Choroid plexus epithelial cell (primary cell): ENCODE data around the gene MIS18A.
A peak's percentile ranks its signal among the peaks of the same experiment; 100 is the strongest.
"Not testable (repeated sequence)": the region's sequence is repeated elsewhere in the genome, so short reads cannot be mapped to it uniquely, and the experiment has no call there.

Experiments used
- DNase-seq: peaks from one replicate; pipeline ENCODE4 v3.0.0-alpha.2; 2010; ENCODE audit warnings: low read depth
- H3K4me3 ChIP-seq: 2 replicates; pipeline ENCODE4 v1.5.1; 2011; ENCODE audit warnings: low read depth, mild to moderate bottlenecking, control low read depth, low read length, moderate library complexity
- TF ChIP-seq, protein P1 (sequence below): conservative IDR thresholded peaks from 2 replicates; pipeline ENCODE4 v1.5.1; 2011; ENCODE audit warnings: low read depth, mild to moderate bottlenecking, control low read depth, inconsistent platforms, low read length, moderate library complexity

The MIS18A gene

DNA sequence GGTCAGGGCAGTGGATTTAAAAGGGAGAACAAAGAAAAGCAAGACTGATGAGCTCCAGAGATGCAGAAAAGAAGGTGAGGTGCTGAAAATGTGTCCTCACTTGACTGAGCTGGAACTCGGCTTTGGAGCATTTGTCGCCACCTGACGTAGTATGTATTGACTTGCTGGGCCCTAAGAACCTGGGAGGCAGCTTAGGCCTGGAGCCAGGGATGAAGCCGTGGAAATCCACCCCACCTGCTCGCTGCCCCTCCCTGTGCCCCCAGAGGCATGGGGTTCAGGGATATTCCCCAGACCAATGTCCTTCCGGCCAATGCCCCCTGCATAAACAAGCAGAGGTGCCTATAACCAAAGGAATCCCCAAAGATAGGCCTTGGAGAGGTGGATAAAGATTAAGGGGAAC lies 34.1 kb upstream of the MIS18A start:
- DNase-seq: no peak
- no peak overlapping the region for H3K4me3 ChIP-seq
- TF ChIP-seq, protein P1, sequence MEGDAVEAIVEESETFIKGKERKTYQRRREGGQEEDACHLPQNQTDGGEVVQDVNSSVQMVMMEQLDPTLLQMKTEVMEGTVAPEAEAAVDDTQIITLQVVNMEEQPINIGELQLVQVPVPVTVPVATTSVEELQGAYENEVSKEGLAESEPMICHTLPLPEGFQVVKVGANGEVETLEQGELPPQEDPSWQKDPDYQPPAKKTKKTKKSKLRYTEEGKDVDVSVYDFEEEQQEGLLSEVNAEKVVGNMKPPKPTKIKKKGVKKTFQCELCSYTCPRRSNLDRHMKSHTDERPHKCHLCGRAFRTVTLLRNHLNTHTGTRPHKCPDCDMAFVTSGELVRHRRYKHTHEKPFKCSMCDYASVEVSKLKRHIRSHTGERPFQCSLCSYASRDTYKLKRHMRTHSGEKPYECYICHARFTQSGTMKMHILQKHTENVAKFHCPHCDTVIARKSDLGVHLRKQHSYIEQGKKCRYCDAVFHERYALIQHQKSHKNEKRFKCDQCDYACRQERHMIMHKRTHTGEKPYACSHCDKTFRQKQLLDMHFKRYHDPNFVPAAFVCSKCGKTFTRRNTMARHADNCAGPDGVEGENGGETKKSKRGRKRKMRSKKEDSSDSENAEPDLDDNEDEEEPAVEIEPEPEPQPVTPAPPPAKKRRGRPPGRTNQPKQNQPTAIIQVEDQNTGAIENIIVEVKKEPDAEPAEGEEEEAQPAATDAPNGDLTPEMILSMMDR: no peak

DNA sequence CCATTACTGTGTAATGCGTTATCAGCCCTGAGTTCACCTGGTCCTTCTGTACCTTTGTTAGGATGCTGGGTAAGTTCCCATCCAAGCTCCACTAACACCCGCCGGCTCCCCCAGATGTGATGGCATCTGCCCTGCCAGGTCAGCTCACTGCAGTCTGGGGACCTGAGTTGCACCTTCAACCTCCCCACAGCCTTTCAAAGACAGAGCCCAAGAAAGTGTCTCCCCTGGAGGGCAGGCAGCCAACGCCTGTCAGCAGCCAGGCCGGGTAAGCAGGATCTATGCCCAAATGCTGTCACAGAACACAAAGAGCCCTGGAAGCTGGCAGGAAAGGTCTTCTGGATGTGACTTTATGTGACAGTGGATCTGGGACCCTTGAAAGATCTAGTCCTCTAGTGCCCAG lies 33.5 kb upstream of the MIS18A start:
- no peak overlapping the region for H3K4me3 ChIP-seq
- TF ChIP-seq, protein P1: no peak
- DNase-seq: no peak

DNA sequence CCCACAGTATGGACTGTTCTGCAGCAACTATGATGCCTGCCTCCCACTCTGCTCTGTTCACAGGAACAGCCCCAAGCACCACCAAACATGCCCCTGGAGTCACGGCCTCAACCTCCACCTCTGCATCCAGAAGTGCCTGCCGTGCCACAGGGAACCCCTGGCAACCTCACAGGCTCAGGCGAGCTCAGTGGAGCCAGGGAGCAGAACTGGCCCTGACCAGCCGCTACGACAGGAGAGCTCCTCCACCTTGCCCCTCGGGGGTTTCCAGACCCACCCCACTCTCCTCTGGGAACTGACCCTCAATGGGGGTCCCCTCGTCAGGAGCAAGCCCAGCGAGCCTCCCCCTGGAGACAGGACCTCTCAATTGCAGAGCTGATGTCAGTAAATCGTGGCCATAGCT lies 32.8 kb upstream of the MIS18A start:
- no peak for DNase-seq
- H3K4me3 ChIP-seq: no peak overlapping the region
- TF ChIP-seq, protein P1: no peak

DNA sequence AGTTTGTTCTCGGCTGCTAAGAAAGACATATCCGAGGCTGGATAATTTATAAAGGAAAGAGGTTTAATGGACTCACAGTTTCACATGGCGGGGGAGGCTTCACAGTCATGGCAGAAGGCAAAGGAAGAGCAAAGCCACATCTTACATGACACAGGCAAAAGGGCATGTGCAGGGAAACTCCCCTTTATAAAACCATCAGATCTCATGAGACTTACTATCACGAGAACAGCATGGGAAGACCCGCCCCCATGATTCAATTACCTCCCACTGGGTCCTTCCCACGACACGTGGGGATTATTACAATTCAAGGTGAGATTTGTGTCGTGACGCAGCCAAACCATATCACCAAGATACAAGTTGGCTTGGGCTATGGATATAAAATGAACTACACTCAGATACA lies 32.1 kb upstream of the MIS18A start:
- H3K4me3 ChIP-seq, DNase-seq: not testable (repeated sequence)

DNA sequence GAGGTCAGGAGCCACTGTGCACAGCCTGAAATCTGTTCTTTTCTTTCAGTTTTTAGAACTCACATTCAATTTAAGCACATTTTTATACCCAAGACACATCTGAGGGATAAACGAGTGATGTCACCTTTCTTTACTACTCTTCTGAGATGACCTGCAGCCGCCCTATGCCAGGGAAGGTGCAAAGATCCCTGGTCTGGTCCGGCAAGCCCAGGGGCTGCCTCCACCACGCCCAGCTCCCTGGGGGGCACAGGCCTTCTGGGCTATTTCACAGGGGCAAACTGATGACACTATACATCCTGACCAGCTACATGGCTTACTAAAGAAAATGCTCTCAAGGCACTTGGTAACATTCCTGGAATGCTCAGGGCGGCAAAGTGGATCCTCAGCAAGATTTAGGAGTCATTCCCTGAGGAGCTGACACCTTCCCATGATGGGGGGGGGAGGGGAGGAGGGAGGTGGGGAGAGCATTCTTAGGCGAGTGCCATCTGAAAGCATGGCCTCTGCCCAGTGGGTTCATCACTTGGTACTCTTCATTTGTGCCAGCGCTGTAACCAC lies 31.1 kb upstream of the MIS18A start:
- no peak for DNase-seq
- TF ChIP-seq, protein P1: no peak
- no peak overlapping the region for H3K4me3 ChIP-seq

DNA sequence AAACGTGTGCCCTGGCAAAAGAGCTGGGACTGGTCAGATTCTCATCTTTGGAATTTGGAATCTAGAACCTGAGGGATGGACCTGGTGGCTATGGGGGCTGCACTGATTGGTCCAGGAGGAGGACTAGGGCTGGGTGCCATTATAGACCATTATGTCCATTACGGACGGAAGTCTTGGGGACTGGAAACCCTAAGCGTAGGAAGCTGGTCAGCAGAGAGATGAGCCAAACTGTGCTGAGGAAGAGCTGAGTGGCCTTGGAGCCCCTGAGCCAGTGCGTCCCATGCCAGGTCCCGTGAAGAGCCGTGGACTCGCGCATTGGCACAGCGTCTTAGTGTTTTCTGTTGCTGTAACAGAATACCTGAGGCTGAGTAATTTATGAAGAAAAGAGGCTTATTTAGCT lies 29.8 kb upstream of the MIS18A start:
- TF ChIP-seq, protein P1: no peak
- H3K4me3 ChIP-seq: no peak overlapping the region
- DNase-seq: no peak

DNA sequence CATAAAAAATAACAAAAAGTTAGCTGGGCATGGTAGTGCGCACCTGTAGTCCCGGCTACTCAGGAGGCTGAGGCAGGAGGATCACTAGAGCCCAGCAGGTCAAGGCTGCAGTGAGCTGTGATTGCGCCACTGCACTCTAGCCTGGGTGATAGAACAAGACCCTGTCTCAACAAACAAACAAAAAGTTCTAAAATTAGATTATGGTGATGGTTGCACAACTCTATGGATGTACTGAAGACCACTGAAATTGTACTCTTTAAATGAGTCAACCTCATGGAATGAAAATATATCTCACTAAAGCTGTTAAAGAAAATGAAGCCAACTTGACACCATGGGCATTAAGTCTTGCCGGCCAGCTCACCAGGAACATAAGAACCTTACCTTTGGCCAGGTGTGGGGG lies 28.9 kb upstream of the MIS18A start:
- peak; percentile 79 for DNase-seq
- H3K4me3 ChIP-seq: no peak overlapping the region
- TF ChIP-seq, protein P1: no peak
